HG03558 (cell line): ENCODE results near the gene NCOA7.
"Not testable (repeated sequence)": the region's sequence is repeated elsewhere in the genome, so short reads cannot be mapped to it uniquely, and the experiment has no call there.

Source experiments
- ATAC-seq: cut with Tn5 transposase; IDR thresholded peaks from one replicate; pipeline ENCODE4 v1.9.1; 2021; ENCODE audit warnings: moderate number of reproducible peaks; ENCODE audit not compliant: unreplicated experiment; ENCODE audit errors: extremely low read depth

Gene NCOA7

GRCh38 chr6:125956506-125957390, 166.0 kb downstream of the NCOA7 start, which contains the start of gene HINT3:
Gene HINT3, plus strand, starts transcription at chr6:125956770. Its CDS starts 208 bp downstream, at chr6:125956978.
- ATAC-seq: peak; percentile 90

GRCh38 chr6:125957391-125957693, 166.6 kb downstream of the NCOA7 start:
- no peak for ATAC-seq

GRCh38 chr6:125957845-125958244, 167.1 kb downstream of the NCOA7 start:
- ATAC-seq: no peak

GRCh38 chr6:125959041-125959440, 168.3 kb downstream of the NCOA7 start:
- no peak for ATAC-seq

GRCh38 chr6:125961117-125961516, 170.4 kb downstream of the NCOA7 start:
- ATAC-seq: no peak

GRCh38 chr6:125962900-125963497, 172.2 kb downstream of the NCOA7 start:
- no peak for ATAC-seq

GRCh38 chr6:125963817-125964216, 173.1 kb downstream of the NCOA7 start:
- no peak for ATAC-seq

- ATAC-seq: no peak
Observed at GRCh38 chr6:125966569-125966968, 175.8 kb downstream of the NCOA7 start.

GRCh38 chr6:125968493-125968892, 177.7 kb downstream of the NCOA7 start:
- no peak for ATAC-seq

GRCh38 chr6:125970760-125971159, 180.0 kb downstream of the NCOA7 start:
- ATAC-seq: no peak

- not testable (repeated sequence) for ATAC-seq
Observed at GRCh38 chr6:125972478-125972877, 181.7 kb downstream of the NCOA7 start.

GRCh38 chr6:125974214-125974866, 183.6 kb downstream of the NCOA7 start:
- no peak for ATAC-seq

- ATAC-seq: no peak
Observed at GRCh38 chr6:125979101-125979500, 188.3 kb downstream of the NCOA7 start.
